Activated naive CD8-positive, alpha-beta T cell treated with anti-CD3 and anti-CD28 coated beads, Interleukin-2, amount 50 U/mL, for 24 hours (primary cell): Measurements from ENCODE around the gene PSMB1.

Source experiments
- ATAC-seq: fragments of 150-1000 bp; cut with Tn5 transposase; one replicate; pipeline ENCODE4 v1.10.0; 2021
- DNase-seq: peaks from one replicate; pipeline ENCODE4 v3.0.0; 2021
- H3K27ac Mint-ChIP-seq: one replicate; pipeline ENCODE4 v1.8.0; 2021; ENCODE audit warnings: mild to moderate bottlenecking, mixed read lengths
- H3K27me3 Mint-ChIP-seq: one replicate; pipeline ENCODE4 v1.8.0; 2021; ENCODE audit warnings: mixed read lengths
- H3K36me3 Mint-ChIP-seq: one replicate; pipeline ENCODE4 v1.8.0; 2021; ENCODE audit warnings: low read depth, mixed read lengths
- H3K4me1 Mint-ChIP-seq: one replicate; pipeline ENCODE4 v1.8.0; 2021; ENCODE audit warnings: mixed read lengths
- H3K4me3 Mint-ChIP-seq: one replicate; pipeline ENCODE4 v1.8.0; 2021; ENCODE audit warnings: mild to moderate bottlenecking, moderate library complexity, mixed read lengths
- H3K9me3 Mint-ChIP-seq: one replicate; pipeline ENCODE4 v1.8.0; 2021; ENCODE audit warnings: mixed read lengths

Gene PSMB1

DNA sequence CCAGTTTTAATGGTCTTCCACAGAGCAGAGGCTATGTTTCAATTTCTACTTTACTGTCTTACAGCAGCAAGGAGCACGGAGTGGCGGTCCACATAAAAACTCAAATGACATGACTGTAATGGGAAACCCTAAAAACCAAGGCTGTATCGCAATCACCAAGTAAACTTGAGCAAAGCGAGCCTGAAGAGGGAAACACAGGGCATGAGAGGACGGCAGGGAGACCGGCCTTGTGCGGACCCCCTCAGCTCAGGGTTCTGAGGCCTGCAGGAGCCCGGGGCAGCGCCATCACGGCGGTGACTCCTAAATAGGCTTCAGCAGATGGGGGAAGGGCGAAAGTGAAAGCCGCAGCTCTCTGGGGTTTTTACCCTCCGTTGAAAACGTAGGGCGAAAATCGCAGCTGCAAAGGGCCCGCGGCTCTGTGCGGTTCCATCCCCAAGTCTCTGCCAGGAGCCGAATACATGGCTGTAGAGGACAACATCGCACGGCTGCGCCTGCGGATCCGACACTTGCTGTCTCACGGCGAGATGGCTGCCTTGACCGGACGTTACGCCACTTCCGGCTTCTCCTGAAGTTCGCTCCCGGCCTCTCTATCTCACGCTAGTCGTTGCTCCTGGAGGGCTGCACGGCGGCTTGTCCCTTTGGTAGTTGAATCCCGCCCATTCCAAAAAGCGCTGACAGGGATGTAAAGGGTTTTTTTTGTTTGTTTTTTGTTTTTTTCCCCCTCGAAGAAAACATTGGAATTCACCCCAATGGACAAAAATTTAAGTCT, at the start of gene PSMB1:
TSS of gene PSMB1 (minus strand) at position 543 of the 769 bp plus-strand sequence. CDS start at position 478, 65 bp downstream.
- Mint-ChIP-seq H3K27ac (no peak within 1 kb of the TSS), H3K36me3 (peaks cover 30% of the 10 kb centered on the region), H3K4me3 (no peak within 1 kb of the TSS), H3K27me3 (no peaks in the 10 kb centered on the region), H3K4me1 (peaks cover 44% of the 10 kb centered on the region), H3K9me3 (no peaks in the 10 kb centered on the region)
- ATAC-seq (peak; percentile 58), DNase-seq (peak; percentile 88)

DNA sequence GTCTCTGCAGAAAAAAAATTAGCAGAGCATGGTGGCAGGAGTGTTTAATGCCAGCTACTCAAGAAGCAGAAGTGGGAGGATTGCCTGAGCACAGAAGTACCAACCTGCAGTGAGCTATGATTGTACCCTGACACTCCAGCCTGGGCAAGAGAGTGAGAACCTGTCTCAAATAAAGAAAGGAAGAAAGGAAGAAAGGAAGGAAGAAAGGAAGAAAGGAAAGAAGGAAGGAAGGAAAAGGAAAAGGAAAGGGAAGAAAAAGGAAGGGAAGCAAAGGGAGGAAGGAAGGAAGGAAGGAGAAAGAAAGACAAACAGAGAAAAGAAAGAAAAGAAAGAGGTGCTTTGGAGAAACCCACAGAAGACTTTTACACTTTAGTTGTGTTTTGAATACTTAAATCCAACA, 44.2 kb upstream of the PSMB1 start:
- Mint-ChIP-seq H3K36me3 (no peaks in the 10 kb centered on the region), H3K4me3 (no peak overlapping the region), H3K27me3 (peaks cover 20% of the 10 kb centered on the region), H3K9me3 (peaks cover 20% of the 10 kb centered on the region), H3K27ac (no peak overlapping the region), H3K4me1 (no peaks in the 10 kb centered on the region)
- no peak for ATAC-seq
- DNase-seq = no peak

DNA sequence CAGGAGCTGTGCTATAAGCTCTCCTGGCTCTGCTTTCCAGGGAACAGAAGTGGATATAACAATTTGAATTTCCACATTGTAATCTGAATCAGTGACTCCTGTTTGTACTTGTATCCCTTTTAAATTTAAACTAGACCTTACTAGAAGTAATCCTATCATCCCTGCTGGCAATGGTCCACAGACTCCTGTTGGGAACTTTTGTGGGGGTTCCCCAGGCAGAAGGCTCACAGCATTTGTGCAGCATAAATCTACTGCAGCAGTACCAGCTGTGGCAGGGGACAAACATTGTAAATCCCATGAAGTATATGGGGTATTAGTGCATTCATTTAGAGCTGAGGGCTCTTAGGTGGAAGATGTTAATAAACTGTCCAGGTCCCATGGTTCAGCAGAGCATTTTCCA, 43.3 kb upstream of the PSMB1 start:
- H3K27ac Mint-ChIP-seq = no peak overlapping the region
- peaks cover 28% of the 10 kb centered on the region for H3K9me3 Mint-ChIP-seq
- H3K4me1 Mint-ChIP-seq = no peaks in the 10 kb centered on the region
- H3K36me3 Mint-ChIP-seq = peaks cover 3% of the 10 kb centered on the region
- ATAC-seq = no peak
- no peak for DNase-seq
- H3K27me3 Mint-ChIP-seq = peaks cover 20% of the 10 kb centered on the region
- no peak overlapping the region for H3K4me3 Mint-ChIP-seq

DNA sequence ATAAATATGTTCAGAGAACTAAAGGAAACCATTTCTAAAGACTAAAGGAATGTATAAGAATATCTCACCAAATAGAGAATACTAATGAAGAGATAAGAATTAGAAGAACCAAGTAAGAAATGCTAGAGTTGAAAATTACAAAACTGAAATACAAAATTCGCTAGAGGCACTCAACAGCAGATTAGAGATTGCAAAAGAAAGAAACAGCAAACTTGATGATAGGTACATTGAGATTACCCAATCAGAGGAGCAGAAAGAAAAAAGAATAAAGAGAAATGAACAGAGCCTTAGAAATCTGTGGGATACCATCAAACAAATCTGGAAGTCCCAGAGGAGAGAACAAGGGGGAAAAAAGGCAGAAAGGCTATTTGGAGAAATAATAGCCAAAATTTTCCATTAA, 37.6 kb upstream of the PSMB1 start:
- Mint-ChIP-seq H3K4me3 (no peak overlapping the region), H3K4me1 (peaks cover 2% of the 10 kb centered on the region), H3K36me3 (peaks cover 6% of the 10 kb centered on the region), H3K9me3 (peaks cover 41% of the 10 kb centered on the region), H3K27me3 (peaks cover 18% of the 10 kb centered on the region), H3K27ac (no peak overlapping the region)
- ATAC-seq (no peak), DNase-seq (no peak)

DNA sequence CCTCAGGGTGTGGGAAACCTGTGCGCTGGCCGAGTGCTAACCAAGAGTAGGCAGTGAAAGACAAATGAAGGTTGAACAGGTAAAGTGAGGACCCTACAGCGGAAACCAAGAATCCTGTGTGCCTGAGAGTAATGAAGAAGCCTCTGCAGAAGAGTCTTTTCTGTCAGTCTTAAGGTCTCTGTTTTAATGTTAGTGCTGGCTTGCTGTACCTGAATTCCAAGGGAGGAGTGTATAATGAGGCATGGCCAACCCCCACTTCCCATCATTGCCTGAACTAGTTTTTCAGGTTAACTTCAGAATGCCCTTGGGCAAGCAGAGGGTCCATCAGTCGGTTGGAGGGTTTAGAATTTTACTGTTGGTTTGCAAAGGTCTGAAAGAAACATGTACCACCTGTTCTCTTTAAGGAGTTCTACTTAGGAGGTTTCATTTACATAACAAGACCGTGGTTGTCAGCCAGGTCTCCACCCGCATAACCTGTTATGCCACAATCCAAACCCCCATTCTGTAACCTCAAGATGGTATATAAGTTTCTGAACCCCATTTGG, 31.9 kb upstream of the PSMB1 start:
- H3K27ac Mint-ChIP-seq = peak overlapping the region; percentile 90

DNA sequence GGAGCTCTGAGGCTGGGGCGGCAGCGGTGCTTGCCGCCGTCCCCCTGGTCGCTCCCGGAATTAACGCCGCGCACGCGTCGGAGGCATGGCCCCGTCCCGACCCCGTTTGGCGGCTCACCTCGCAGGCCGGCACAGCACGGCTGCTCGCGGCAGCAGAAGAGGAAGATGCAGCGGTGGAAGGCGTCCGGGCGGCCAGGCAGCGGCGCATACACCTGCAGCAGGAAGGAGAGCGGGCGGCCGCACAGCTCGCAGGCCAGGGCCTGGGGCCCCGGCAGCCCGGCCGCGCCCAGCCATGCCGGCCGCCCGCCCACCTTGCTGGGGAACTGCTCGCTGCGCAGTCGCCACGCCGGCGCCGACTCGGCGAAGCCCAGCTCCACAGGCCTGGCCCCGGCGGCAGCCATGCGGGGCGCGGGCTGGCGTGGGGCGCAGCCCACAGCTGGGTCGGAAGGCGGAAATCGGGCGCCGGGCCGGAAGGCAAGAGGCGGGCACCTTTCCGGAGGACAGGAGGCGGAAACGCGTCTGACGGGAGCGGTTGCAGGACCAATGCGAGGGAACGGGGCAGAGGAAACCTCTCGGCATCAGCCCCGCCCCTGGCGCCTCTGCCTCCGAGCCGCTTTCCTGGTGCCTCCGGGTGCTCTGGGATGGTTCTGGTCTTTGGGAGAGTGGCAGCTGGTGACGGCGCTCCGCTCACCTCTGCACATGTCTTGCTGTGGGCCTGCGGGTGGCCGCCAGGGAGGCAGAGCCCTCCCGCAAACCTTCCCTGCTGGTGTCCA, 31.3 kb upstream of the PSMB1 start, which contains the start of gene PDCD2:
TSS of gene PDCD2 (minus strand) at position 457 of the 773 bp plus-strand sequence. CDS start at position 401, 56 bp downstream.
- Mint-ChIP-seq H3K9me3 (no peaks in the 10 kb centered on the region), H3K36me3 (peaks cover 41% of the 10 kb centered on the region), H3K4me3 (peak within 1 kb of the TSS; percentile 98), H3K4me1 (peaks cover 37% of the 10 kb centered on the region), H3K27ac (peak within 1 kb of the TSS; percentile 94), H3K27me3 (peaks cover under 1% of the 10 kb centered on the region)
- DNase-seq = peak; percentile 92
- ATAC-seq = peak; percentile 99

More for the DNA sequence above, 31.9 kb upstream of the PSMB1 start:
- peaks cover 6% of the 10 kb centered on the region for H3K27me3 Mint-ChIP-seq
- peak overlapping the region; percentile 98 for H3K4me3 Mint-ChIP-seq
- peaks cover 38% of the 10 kb centered on the region for H3K36me3 Mint-ChIP-seq
- no peak for DNase-seq
- peaks cover 36% of the 10 kb centered on the region for H3K4me1 Mint-ChIP-seq
- peaks cover 4% of the 10 kb centered on the region for H3K9me3 Mint-ChIP-seq
- ATAC-seq = no peak

DNA sequence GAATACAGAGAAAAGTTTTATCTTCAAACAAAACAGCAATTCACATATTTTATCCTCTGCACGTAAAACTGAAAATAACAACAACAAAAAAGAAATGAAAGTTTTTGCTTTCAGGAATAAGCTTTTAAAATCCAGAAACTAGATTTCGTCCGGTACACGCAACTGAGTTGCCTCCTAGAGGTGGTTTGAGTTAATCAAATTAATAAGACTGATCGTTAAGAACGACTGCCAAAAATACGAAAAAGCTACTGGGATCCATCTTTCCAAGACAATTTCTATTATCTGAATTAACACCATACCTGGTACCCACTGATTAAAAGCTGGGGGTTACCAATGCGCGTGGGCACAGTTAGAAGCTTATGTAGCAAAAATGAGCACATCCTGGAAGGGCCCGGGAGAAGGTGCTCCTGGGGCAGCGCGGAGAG, 30.7 kb upstream of the PSMB1 start:
- Mint-ChIP-seq H3K9me3 (no peaks in the 10 kb centered on the region), H3K4me3 (peak overlapping the region; percentile 98), H3K27me3 (no peaks in the 10 kb centered on the region), H3K4me1 (peaks cover 41% of the 10 kb centered on the region), H3K36me3 (peaks cover 46% of the 10 kb centered on the region), H3K27ac (peak overlapping the region; percentile 94)
- no peak for ATAC-seq
- no peak for DNase-seq

DNA sequence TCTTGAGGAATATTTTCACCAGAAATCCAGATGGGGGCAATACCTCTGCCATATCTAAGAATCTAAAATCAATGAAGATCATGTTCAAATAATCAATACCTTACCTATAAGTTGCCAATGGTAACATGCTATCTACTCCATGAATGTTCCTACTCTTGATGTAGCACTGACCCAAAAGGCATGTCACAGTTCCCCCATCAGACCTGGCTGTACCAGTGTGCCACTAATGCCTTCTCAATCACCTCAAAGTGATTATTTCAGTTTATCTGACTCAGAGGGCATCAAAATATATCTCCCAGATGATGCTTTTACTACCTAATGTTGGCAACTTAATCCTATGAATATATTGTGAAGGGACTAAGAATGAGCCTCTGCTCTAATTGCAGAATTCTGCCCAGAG, 25.8 kb upstream of the PSMB1 start:
- peak overlapping the region; percentile 21 for H3K27ac Mint-ChIP-seq
- H3K4me3 Mint-ChIP-seq = no peak overlapping the region
- DNase-seq = no peak
- no peaks in the 10 kb centered on the region for H3K27me3 Mint-ChIP-seq
- H3K4me1 Mint-ChIP-seq = peaks cover 34% of the 10 kb centered on the region
- no peaks in the 10 kb centered on the region for H3K9me3 Mint-ChIP-seq
- no peak for ATAC-seq
- peaks cover 61% of the 10 kb centered on the region for H3K36me3 Mint-ChIP-seq

DNA sequence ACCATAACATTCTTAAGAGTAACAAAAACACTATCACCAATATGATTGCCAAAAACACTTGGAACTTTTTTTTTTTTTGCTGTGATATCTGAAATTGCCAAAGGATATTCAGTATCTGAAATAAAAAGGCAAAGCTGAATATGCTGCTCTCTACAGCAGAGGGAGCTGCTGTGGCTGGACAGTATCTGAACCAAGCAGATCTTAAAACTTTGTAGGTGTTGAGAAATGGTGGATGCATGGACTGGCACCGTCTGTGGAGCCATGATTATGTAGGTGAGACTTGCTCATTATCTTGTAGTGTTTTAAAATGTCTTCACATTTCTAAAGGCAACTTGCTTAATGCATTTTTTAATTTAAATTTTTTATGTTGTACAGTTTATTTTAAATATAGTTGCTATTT, 22.1 kb upstream of the PSMB1 start:
- DNase-seq (no peak), ATAC-seq (no peak)
- H3K4me3 Mint-ChIP-seq = no peak overlapping the region
- H3K27ac Mint-ChIP-seq = no peak overlapping the region
- no peaks in the 10 kb centered on the region for H3K9me3 Mint-ChIP-seq
- H3K4me1 Mint-ChIP-seq = peaks cover 7% of the 10 kb centered on the region
- peaks cover 39% of the 10 kb centered on the region for H3K36me3 Mint-ChIP-seq
- no peaks in the 10 kb centered on the region for H3K27me3 Mint-ChIP-seq

DNA sequence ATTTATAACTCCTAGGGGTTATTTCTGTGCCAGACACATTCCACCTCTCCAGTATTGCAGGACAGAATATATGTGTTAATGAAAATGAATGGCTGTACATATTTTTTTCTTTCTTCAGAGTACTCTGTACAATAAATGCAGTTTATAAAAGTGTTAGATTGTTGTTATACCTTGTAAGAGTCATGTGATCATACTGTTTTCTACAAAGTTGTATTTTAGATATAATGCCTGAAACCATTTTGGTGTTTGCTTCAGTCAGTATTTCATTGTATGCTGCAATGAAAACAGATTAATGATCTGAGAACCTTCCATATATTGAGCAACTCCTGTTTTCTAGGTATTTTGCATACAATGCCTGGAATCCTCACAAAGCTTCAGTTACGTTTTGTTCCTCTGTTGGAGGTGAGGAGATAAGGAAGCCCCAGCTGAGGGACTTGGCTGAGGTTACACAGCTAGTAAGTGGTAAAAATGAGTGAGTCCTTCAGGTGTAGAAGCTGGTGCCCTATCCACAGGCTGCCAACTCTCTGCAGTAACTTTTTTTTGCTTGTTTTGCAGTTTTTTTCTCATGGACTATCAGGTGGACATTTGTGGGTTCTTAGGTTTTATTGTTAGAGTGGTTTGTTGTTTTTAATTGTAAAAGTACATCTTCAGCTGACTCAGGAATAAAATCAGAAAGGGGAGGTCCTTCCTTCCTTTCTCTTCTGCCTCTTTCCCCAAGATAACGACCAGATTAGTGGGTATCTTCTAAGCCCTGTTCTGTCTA, 19.8 kb upstream of the PSMB1 start:
- no peak for DNase-seq
- Mint-ChIP-seq H3K4me3 (no peak overlapping the region), H3K27me3 (no peaks in the 10 kb centered on the region), H3K4me1 (no peaks in the 10 kb centered on the region), H3K27ac (no peak overlapping the region), H3K36me3 (peaks cover 36% of the 10 kb centered on the region), H3K9me3 (no peaks in the 10 kb centered on the region)
- ATAC-seq = no peak

DNA sequence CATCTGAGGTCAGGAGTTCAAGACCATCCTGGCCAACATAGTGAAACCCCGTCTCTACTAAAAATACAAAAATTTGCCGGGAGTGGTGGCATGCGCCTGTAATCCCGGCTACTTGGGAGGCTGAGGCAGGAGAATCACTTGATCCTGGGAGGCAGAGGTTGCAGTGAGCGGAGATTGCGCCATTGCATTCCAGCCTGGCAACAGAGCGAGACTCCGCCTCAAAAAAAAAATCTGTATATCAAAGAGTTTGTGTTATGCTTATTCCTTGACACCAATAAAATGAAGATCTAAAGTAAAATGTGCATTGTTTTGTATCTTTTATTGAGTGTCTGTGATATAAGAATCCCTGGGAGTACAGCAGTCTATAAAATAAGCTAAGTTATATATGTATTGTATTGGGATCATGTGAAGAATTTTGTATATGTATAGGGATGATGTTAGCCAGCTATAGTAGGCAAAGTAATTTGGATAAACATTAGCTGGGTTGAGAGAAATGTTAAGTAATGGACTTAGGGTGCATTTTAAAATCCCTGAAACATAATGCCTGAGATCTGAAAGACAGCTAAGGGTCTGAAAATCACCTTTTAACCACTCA, 11.9 kb upstream of the PSMB1 start:
- DNase-seq (no peak), ATAC-seq (no peak)
- H3K4me3 Mint-ChIP-seq = no peak overlapping the region
- no peak overlapping the region for H3K27ac Mint-ChIP-seq
- no peaks in the 10 kb centered on the region for H3K27me3 Mint-ChIP-seq
- H3K36me3 Mint-ChIP-seq = peaks cover 46% of the 10 kb centered on the region
- peaks cover 2% of the 10 kb centered on the region for H3K4me1 Mint-ChIP-seq
- H3K9me3 Mint-ChIP-seq = no peaks in the 10 kb centered on the region

DNA sequence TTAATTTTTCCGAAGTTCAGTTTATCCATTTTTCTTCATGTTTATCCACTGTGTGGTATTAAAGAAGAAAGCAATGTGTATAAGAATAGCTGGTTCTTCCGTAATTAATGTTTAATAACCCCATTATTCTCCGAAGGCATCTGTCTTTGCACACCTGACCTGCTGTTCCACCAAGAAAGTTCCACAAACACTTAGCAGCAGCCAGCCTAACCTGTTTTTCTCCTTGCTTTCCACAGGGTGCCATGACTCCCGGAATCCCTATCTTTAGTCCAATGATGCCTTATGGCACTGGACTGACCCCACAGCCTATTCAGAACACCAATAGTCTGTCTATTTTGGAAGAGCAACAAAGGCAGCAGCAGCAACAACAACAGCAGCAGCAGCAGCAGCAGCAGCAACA, 8.4 kb upstream of the PSMB1 start:
- Mint-ChIP-seq H3K9me3 (no peaks in the 10 kb centered on the region), H3K27me3 (no peaks in the 10 kb centered on the region), H3K4me1 (peaks cover 19% of the 10 kb centered on the region), H3K27ac (no peak overlapping the region), H3K36me3 (peaks cover 42% of the 10 kb centered on the region), H3K4me3 (no peak overlapping the region)
- no peak for DNase-seq
- ATAC-seq = no peak

DNA sequence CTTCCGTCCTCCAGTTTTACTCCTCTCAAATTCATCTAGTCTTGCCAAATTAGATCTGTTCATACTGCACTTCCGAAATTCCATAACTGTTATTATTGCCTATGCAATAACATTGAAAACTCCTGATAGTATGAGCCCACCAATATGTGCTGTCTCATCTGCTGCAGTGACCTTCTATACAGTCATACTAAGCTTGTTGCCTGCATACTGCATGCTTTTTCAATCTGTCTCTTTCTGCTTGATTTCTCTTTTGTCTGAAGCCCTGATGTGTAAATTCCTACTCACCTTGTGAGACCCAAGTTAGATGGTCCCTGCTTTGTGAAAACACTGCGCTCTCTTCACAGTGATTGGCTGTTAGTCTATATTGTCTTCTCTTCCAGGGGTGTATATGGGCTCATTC, 2.2 kb upstream of the PSMB1 start:
- Mint-ChIP-seq H3K9me3 (no peaks in the 10 kb centered on the region), H3K27me3 (no peaks in the 10 kb centered on the region), H3K36me3 (peaks cover 27% of the 10 kb centered on the region), H3K4me3 (no peak overlapping the region), H3K27ac (no peak overlapping the region), H3K4me1 (peaks cover 33% of the 10 kb centered on the region)
- ATAC-seq (no peak), DNase-seq (no peak)

DNA sequence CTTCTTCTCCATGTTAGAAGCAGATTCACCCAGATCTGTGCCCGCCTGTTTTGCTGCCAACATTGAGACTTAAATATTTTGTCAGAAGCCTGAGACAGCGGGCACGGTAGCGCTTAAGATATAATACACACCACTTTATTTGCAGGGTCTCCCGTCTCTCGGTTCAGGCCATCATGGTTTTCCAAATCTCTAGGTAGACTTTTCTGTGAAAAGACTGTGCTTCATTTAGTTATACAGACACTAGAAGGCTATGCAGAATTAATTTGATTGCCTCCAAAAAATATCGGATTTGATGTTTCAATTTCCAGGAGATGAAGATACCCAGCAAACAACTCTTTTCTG, 1.7 kb upstream of the PSMB1 start:
- H3K4me3 Mint-ChIP-seq = no peak overlapping the region
- peaks cover 37% of the 10 kb centered on the region for H3K4me1 Mint-ChIP-seq
- ATAC-seq (no peak), DNase-seq (no peak)
- H3K9me3 Mint-ChIP-seq = no peaks in the 10 kb centered on the region
- peaks cover 27% of the 10 kb centered on the region for H3K36me3 Mint-ChIP-seq
- no peaks in the 10 kb centered on the region for H3K27me3 Mint-ChIP-seq
- H3K27ac Mint-ChIP-seq = no peak overlapping the region
